H7 (cell line): ENCODE measurements around the gene STAT4. TPM values are rescaled to one million over a fixed set of nuclear protein-coding genes. Genes with fewer than 3 reads are reported as not detected.

Experiments used
- DNase-seq: peaks from one replicate; pipeline ENCODE4 v3.0.0; 2012
- H3K27me3 ChIP-seq: 2 replicates; pipeline ENCODE4 v1.6.0; 2011; ENCODE audit warnings: mild to moderate bottlenecking, low read length; ENCODE audit not compliant: control insufficient read depth, insufficient read depth
- H3K36me3 ChIP-seq: replicated peaks from 2 replicates; pipeline ENCODE4 v1.5.1; 2011; ENCODE audit warnings: low read length; ENCODE audit not compliant: control insufficient read depth, insufficient read depth
- H3K4me3 ChIP-seq: 2 replicates; pipeline ENCODE4 v1.5.1; 2011; ENCODE audit warnings: low read depth, mild to moderate bottlenecking, control low read depth, low read length, moderate library complexity; ENCODE audit not compliant: insufficient read depth
- total RNA-seq: library from RNA; depleted of rRNA; stranded (reverse); fragments of >200 nt; shearing (Covaris generic); gene quantifications from 2 replicates; pipeline ENCODE4 v1.2.3, GENCODE V29; 2014

Gene STAT4
- total RNA-seq, 1 experiment from 2014 or later, result 1.5 TPM

DNA sequence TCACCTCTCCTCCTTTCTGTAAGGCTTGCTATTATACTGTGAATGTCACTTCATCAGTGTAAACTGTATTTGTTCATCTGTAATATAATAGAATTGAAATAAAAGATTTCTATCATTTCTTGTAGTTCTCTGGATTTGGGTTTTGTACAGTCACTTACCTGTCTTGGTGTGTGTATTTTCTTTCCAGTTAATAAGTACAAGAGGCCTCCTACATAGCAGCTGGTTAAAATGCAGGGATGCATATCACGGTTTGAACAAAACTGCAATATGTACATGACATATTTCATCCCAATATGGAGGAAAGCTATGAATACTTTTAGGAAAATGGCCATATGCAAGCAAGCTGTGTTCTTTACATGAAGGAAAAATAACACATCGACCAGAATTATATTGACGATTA lies 131.4 kb downstream of the STAT4 start:
- Histone ChIP-seq H3K4me3 (no peak overlapping the region), H3K36me3 (no peaks in the 10 kb centered on the region), H3K27me3 (peaks cover 12% of the 10 kb centered on the region)
- no peak for DNase-seq

DNA sequence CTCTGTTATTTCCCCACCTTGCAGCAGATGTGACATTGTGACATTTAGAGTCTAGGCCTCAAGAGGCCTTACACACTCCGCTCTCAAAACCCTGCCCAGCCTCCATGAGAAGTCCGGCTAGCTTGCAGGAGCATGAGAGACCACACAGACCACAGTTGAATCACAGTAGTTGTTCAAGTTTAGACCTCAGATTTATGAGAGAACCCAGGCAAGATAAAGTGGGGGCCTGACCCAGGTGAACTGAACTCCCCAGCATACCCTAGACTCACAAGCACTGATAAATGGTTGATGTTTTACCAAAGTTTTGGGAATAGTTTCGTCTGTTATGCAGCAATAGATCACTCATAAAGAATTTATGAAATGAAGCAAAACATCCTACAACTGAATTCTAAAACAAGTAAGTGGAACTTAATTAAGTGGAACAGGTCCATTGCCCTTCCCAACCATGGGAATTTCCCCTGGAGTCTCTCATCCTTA lies 132.1 kb downstream of the STAT4 start:
- Histone ChIP-seq H3K27me3 (peaks cover 12% of the 10 kb centered on the region), H3K4me3 (no peak overlapping the region), H3K36me3 (no peaks in the 10 kb centered on the region)
- no peak for DNase-seq

DNA sequence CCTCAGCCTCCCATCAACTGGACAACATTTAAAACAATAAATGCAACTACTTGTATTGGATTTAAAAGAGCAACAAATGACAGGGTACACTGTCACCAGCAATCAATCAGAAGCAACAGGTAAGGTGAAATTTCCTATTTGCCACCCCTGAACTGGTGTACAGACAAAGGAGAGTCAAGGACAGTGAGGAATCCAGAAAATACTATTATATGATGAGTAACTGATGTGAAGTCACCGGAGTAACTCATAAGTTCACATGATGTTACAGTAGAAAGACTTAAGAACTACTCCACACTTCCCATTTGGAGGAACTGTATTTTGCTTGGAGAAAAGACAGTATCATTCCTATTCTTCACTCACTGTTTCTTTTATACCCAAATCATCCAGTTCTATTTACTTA lies 132.7 kb downstream of the STAT4 start:
- Histone ChIP-seq H3K4me3 (no peak overlapping the region), H3K27me3 (peaks cover 12% of the 10 kb centered on the region), H3K36me3 (no peaks in the 10 kb centered on the region)
- DNase-seq, result no peak

DNA sequence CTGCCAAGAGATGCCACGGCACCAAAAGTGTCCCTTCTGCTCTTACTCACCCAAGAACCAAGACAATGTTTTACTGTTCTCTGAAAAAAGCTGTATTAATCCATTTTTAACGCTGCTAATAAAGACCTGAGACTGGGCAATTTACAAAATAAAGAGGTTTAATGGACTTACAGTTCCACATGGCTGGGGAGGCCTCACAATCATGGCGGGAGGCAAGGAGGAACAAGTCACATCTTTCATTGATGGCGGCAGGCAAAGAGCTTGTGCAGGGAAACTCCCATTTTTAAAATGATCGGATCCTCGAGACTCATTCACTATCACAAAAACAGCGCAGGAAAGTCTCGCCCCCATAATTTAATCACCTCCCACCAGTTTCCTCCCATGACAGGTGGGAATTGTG lies 135.0 kb downstream of the STAT4 start:
- H3K4me3 ChIP-seq, result no peak overlapping the region
- H3K27me3 ChIP-seq, result peaks cover 12% of the 10 kb centered on the region
- no peak for DNase-seq

DNA sequence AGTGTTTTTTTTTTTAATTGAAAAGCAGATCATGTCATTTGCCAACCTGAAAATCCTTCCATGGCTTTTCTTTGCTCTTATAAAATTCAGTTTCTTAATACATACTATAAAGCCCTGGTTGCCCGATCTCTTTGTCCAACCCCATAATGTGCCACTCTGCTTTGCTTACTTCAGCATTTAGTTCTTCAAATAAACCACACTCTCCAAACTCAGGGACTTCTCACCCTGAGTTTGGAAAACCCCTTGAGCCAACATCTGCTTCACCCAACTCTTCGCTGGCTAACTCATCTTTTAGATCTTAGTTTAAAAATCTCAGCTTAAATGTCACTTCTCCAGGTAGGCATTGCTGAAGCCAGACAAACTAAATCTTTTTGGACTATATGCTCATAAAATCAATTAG lies 135.6 kb downstream of the STAT4 start:
- DNase-seq, result no peak
- Histone ChIP-seq H3K36me3 (no peaks in the 10 kb centered on the region; the same call in 1 of the 2 replicates), H3K27me3 (peaks cover 12% of the 10 kb centered on the region), H3K4me3 (no peak overlapping the region)

More for the DNA sequence above, 135.0 kb downstream of the STAT4 start:
- no peaks in the 10 kb centered on the region; the same call in 1 of the 2 replicates for H3K36me3 ChIP-seq

DNA sequence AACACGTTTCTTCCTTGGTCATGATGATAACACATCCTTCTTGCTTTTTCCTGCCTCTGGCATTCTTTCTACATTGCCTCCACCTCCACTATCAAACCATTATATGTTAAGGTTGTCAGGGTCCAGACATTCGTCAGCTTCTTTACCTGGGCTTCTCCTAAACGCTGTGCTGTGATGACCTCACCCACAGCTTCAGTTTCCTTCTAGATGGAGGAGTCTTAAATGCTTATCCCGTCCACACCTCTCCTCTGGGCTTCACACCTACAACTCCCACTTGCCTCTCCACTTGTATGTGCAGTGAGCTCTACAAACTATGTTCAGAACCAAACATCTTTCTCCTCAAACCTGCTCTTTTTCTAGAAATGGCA lies 136.2 kb downstream of the STAT4 start:
- peaks cover 12% of the 10 kb centered on the region for H3K27me3 ChIP-seq
- H3K4me3 ChIP-seq, result peak overlapping the region; percentile 61
- DNase-seq, result peak; percentile 8
- no peaks in the 10 kb centered on the region; the same call in 1 of the 2 replicates for H3K36me3 ChIP-seq

DNA sequence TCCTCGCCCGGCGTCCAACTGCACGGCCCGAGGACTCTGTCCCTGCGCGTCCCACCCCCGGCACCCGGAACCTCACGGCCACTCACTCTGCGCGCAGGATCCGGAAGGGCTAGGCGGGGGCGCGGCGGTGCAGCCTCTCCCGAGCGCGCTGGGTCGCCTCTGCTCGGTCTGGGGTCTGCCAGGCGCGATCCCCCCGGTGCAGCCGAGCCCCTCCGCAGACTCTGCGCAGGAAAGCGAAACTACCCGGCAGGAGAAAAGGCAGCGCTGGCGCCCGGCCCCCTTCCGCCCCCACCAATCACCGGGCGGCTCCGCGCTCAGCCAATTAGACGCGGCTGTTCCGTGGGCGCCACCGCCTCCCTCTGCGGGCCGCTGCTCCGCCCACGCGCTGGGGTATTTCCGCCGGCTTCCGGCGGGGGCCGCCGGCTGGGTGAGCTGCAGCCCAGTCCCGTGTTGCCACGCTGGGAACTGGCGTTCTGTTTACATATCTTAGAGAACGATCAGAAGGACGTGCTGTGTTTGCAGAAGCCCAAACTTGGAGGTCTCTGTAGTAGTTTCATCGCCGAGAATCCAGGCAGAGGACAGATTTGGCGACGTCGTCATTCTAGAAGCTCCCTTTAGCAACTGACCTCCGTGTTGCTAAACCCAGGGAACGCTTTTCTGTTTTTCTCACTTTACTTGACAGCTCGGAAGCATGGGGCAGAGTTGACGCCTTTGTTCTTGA lies 136.7 kb downstream of the STAT4 start, which contains the start of gene STAT1:
Gene STAT1, minus strand, starts transcription at position 240 of the 721 bp plus-strand sequence. CDS start 4,168 bp downstream, outside the sequence.
- H3K27me3 ChIP-seq, result peaks cover 12% of the 10 kb centered on the region
- H3K36me3 ChIP-seq, result no peaks in the 10 kb centered on the region; the same call in 1 of the 2 replicates
- DNase-seq, result peak; percentile 98
- H3K4me3 ChIP-seq, result peak within 1 kb of the TSS; percentile 87

DNA sequence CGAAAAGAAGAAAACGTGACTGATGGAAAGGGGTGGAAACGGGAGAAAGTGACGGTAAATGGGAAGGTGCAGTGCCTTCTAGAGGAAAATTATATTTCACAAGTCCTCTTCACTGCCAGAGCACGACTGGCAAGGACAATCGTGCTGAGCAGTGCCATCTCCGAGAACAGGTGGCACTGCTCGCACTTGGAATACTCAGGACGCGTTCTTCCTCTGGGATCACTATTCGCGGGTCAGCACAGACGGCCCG lies 137.2 kb downstream of the STAT4 start:
- no peak for DNase-seq

DNA sequence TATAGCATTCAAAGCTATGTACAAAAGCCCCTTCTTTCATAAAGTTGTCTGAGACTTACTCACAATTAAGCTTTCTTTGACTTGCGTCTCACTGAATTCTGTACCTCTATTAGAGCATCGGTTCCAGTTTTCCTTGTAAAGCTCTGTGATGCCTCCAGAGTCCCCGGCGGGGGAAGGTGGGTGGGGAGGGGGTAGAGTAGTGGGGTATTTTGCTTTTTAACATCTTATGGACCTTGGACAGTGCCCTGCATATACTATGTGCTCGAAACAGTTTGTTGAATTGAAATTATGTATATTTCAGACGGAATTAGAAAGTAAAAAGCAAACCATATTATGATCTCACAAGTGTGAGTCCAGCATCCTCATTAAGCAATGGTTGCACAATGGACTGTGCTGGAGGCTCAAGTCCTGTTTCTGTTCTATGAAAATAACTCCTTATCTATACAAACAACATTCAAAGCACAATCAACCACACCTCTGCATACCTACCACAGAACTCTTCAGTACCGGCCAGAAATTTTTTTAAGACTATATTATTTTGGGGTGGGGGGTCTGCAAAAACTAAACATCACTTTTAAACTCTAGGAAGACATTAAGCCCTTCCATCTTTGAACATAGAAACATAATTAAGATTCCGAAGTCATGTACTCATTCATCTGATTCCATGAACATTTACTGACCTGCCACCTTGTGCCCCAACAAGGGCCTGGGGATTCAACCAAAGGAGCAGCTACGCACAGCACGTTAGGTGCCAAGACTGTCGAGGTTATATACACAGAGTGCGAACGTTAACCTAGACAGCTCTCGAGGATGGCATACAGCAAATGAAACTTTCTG lies 137.7 kb downstream of the STAT4 start:
- DNase-seq, result peak; percentile 21
- H3K27me3 ChIP-seq, result peaks cover 12% of the 10 kb centered on the region

More for the DNA sequence above, 137.2 kb downstream of the STAT4 start:
- no peaks in the 10 kb centered on the region; the same call in 1 of the 2 replicates for H3K36me3 ChIP-seq
- H3K4me3 ChIP-seq, result peak overlapping the region; percentile 87
- peaks cover 12% of the 10 kb centered on the region for H3K27me3 ChIP-seq

DNA sequence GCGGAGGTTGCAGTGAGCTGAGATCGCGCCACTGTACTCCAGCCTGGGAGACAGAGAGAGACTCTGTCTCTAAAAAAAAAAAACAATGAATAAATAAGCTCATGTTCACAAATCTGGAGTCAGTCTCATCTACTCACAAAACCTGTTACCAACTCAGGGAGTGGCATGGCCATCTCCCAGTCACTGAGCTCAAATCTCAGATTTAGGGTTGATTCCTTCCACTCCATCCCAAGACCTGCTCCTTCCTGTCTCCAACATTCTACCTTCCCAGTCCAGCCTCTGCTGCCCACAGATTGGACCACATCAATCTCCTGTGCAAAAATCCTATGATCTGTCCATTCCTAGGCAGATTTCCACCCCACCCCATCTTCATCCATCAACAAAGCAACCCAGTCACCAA lies 138.4 kb downstream of the STAT4 start:
- peaks cover 12% of the 10 kb centered on the region for H3K27me3 ChIP-seq
- no peaks in the 10 kb centered on the region; the same call in 1 of the 2 replicates for H3K36me3 ChIP-seq
- H3K4me3 ChIP-seq, result no peak overlapping the region

More for the DNA sequence above, 137.7 kb downstream of the STAT4 start:
- Histone ChIP-seq H3K36me3 (no peaks in the 10 kb centered on the region; the same call in 1 of the 2 replicates), H3K4me3 (peak overlapping the region; percentile 87)

DNA sequence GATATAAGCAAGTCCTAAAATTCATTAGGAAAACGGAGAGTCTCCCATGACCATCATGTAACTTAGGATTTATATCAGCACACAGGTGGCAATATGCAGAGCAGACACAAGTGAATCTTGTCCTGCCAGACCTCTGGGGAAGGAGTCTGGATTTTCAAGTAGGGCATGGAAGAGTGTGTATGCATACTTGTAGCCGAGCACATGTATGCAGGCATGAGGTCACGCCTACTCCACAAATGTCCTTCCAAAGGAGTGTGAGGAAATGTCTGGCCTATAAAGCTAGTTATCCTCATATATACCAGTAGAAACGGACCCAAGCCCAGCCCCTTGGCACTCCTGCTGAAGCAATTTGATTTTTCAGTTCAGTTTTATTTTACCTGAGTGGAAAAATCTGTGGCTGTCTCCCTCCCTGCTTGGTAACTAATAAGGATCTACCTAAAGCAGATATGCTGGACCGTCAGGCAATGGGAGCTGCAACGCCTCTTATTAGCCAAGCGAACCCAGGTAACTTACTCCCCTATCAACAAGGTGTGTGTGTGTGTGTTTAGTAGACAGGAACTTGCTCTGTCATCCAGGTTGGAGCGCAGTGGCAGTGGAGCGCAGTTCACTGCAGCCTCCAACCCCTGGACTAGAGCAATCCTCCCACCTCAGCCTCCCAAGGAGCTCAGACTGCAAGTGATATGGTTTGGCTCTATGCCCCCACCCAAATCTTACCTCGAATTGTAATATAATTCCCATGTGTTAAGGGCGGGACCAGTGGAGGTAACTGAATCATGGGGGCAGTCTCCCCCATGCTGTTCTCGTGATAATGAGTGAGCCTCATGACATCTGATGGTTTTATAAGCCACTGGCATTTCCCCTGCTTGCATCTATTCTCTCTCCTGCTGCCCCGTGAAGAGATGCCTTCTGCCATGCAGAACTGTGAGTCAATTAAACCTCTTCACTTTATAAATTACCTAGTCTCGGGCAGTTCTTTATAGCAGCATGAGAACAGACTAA lies 139.6 kb downstream of the STAT4 start:
- Histone ChIP-seq H3K36me3 (peaks cover 9% of the 10 kb centered on the region), H3K4me3 (no peak overlapping the region)
- DNase-seq, result no peak

More for the DNA sequence above, 138.4 kb downstream of the STAT4 start:
- no peak for DNase-seq

DNA sequence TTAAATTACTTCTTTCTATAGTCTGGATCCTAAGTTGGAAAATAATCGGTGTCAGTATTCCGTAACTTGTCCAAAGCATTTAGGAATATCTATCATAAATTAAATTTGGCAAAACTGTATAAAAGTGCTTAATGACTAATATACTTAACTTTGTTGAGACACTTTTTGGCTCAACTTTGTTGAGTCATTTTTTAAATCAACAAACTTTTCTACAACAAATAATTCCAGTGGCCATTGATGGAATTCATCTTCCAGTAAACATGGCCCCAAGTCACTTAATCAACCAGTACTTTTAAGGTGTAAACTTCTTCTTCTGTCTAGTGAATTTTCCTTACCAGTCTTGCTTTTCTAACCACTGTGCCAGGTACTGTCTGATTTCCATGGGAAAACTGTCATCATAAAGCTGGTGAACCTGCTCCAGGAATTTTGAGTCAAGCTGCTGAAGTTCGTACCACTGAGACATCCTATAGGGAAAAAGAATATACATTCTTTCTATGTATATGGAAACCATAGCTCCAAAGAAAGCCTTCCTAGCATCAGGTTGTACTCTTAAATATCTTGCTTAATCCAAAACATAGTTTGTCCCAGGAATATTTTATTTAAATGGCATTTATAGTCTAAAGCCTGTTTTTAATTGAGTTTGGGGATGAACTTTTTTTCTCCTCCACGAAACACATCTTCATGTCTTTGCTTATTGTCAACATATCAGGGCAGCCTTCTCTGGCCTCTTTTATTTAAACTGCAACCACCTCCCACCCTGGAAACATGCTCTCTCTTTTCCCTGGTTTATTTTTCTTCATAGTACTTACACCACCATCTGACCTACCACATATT lies 141.0 kb downstream of the STAT4 start:
- peaks cover 3% of the 10 kb centered on the region for H3K27me3 ChIP-seq
- no peak for DNase-seq
- H3K4me3 ChIP-seq, result no peak overlapping the region
- peaks cover 15% of the 10 kb centered on the region for H3K36me3 ChIP-seq

More for the DNA sequence above, 139.6 kb downstream of the STAT4 start:
- H3K27me3 ChIP-seq, result peaks cover 12% of the 10 kb centered on the region

DNA sequence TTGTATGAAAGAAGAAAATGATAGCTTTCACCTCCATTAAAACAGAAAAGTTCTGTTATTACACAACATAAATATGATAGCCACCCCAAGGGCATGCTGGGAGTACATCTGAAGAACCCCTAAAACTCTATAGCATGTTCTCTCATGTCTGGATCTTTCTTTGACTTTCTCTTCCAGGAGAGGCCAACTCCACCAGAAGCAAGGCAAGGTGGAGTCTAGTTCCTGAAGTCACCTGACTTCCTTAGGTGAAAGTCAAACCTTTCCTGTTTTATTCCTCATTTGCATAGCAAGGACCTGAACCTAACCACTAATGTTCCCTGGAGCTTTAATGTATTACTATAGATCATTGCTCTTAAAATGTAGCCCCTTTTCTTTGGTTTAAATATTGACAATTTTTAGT lies 142.5 kb downstream of the STAT4 start:
- Histone ChIP-seq H3K27me3 (no peaks in the 10 kb centered on the region), H3K4me3 (no peak overlapping the region), H3K36me3 (peaks cover 18% of the 10 kb centered on the region)
- DNase-seq, result no peak
